ENCODE data around the gene ACBD6. TPM values are rescaled to one million over a fixed set of nuclear protein-coding genes. Genes with fewer than 3 reads are reported as not detected.

ACBD6 gene
- total and polyA plus RNA-seq, 2 experiments from 2014 or later = 27.3 to 44.2 TPM

DNA sequence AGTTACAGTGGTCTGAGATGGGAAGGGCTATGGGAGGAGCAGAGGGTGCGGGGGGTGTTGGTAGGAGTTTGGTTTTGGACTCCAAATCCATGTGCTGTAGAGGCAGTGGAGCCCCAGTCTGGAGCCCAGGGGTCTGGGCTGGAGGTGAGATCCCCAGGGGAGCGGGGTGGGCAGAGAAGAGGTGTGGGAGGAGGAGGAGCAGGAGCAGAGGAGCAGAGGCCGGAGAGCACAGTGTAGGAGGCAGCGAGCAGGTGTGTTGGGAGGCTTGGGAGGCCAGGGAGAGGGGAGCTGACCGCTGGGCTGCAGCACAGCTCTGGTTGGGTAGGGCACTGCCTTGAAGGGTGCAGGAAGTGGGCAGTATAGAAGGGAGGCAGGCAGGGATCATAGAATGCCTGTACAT, 243.4 kb downstream of the ACBD6 start:
- H3K9me2 ChIP-seq (ENCODE audit: insufficient read depth) = no peaks in the 10 kb centered on the region
- H3K4me1 ChIP-seq (ENCODE audit: insufficient read depth) = no peaks in the 10 kb centered on the region
- TF ChIP-seq EZH2 (IDR thresholded peaks at IDR 0.05; ENCODE audit: insufficient read depth, poor library complexity, severe bottlenecking) (no peak), EZH2phosphoT487 (IDR thresholded peaks at IDR 0.05; ENCODE audit: insufficient read depth, low read depth) (no peak)
- no peaks in the 10 kb centered on the region for H3K79me2 ChIP-seq (ENCODE audit: insufficient read depth)
- 57 to 60% methylated on average over 4 to 5 of the region's 5 CpGs for WGBS, 2 experiments (ENCODE audit: low coverage in 1 of 2, low lambda C conversion rate in 2 of 2, missing lambda C conversion rate in 2 of 2)
- no peaks in the 10 kb centered on the region for H3F3A ChIP-seq (ENCODE audit: insufficient read depth)
- H3K4me3 ChIP-seq = no peak overlapping the region
- no peak overlapping the region for H3K27ac ChIP-seq
- no peak overlapping the region for H2AFZ ChIP-seq
- H3K9me3 ChIP-seq (ENCODE audit: low read depth) = no peaks in the 10 kb centered on the region
- DNase-seq = no peak
- in situ Hi-C loops (cut with MboI) = loop anchor here (10.0 kb wide), 1 partner anchor 216 kb away; no protein-coding TSS in a partner anchor
- no peak overlapping the region for H3K9ac ChIP-seq
- H3K36me3 ChIP-seq (ENCODE audit: low read depth) = no peaks in the 10 kb centered on the region
- H3K4me2 ChIP-seq (ENCODE audit: unreplicated experiment) = no peak overlapping the region
- H3K27me3 ChIP-seq (replicated peaks; ENCODE audit: insufficient read depth) = peaks cover 16% of the 10 kb centered on the region
- no peaks in the 10 kb centered on the region for H4K20me1 ChIP-seq (ENCODE audit: insufficient read depth)

DNA sequence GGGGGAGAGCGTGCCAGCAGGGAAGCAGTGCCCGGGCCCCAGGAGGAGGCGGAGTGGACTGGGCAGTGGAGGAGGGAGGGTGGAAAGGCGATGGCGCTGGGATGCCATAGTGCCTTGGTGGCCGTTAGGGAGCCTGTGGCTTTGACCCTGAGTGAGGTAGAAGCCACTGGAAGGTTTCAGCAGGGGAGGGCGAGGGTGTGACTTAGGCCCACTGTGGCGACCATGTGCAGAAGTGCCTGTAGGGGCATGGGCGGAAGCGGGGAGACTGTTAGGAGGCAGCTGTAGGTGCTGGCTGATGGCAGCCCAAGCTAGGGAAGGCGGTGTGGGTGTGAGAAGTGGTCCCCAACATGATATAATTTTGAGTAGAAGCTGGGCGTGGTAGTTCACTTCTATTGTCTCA, 244.1 kb downstream of the ACBD6 start:
- Histone ChIP-seq H3F3A (ENCODE audit: insufficient read depth) (no peaks in the 10 kb centered on the region), H3K27ac (no peak overlapping the region), H3K9me2 (ENCODE audit: insufficient read depth) (no peaks in the 10 kb centered on the region), H3K27me3 (replicated peaks; ENCODE audit: insufficient read depth) (peaks cover 16% of the 10 kb centered on the region), H3K9me3 (ENCODE audit: low read depth) (no peaks in the 10 kb centered on the region), H4K20me1 (ENCODE audit: insufficient read depth) (no peaks in the 10 kb centered on the region), H3K4me3 (no peak overlapping the region), H3K36me3 (ENCODE audit: low read depth) (no peaks in the 10 kb centered on the region), H3K4me1 (ENCODE audit: insufficient read depth) (no peaks in the 10 kb centered on the region), H3K4me2 (ENCODE audit: unreplicated experiment) (no peak overlapping the region), H3K79me2 (ENCODE audit: insufficient read depth) (no peaks in the 10 kb centered on the region), H3K9ac (no peak overlapping the region), H2AFZ (no peak overlapping the region)
- no peak for TF ChIP-seq EZH2 (IDR thresholded peaks at IDR 0.05; ENCODE audit: insufficient read depth, poor library complexity, severe bottlenecking)
- TF ChIP-seq EZH2phosphoT487 (IDR thresholded peaks at IDR 0.05; ENCODE audit: insufficient read depth, low read depth) = no peak
- no peak for DNase-seq
- 67 to 80% methylated on average over 12 of the region's 12 CpGs for WGBS, 2 experiments (ENCODE audit: low coverage in 1 of 2, low lambda C conversion rate in 2 of 2, missing lambda C conversion rate in 2 of 2)
- in situ Hi-C loops (cut with MboI) = loop anchor here (10.0 kb wide), 1 partner anchor 217 kb away; no protein-coding TSS in a partner anchor

DNA sequence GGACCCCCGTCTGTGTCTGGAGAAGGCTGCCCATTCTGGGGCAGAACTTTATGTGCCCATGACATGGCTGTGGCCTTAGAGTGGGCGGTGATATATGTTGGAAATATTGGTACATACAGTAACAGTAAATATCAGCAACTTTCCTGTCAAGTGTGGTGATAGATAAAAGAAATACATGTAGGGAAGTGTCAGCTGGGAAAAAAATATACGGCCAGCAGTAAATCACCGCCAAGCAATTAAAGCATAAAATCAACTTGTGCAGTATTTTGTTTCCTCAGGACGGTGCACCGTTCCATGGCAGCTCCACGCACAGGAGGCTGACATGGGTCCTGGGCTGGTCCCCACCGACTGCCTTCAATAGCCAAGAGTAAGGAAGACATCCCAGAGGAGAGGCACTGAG, 244.9 kb downstream of the ACBD6 start:
- in situ Hi-C loops (cut with MboI) = loop anchor here (10.0 kb wide), 1 partner anchor 217 kb away; no protein-coding TSS in a partner anchor
- Histone ChIP-seq H3K4me3 (no peak overlapping the region), H3K27me3 (replicated peaks; ENCODE audit: insufficient read depth) (peaks cover 14% of the 10 kb centered on the region), H3F3A (ENCODE audit: insufficient read depth) (no peaks in the 10 kb centered on the region), H3K9me2 (ENCODE audit: insufficient read depth) (no peaks in the 10 kb centered on the region), H3K9me3 (ENCODE audit: low read depth) (no peaks in the 10 kb centered on the region), H3K27ac (no peak overlapping the region), H3K36me3 (ENCODE audit: low read depth) (no peaks in the 10 kb centered on the region), H3K9ac (no peak overlapping the region), H3K79me2 (ENCODE audit: insufficient read depth) (no peaks in the 10 kb centered on the region), H4K20me1 (ENCODE audit: insufficient read depth) (no peaks in the 10 kb centered on the region), H3K4me1 (ENCODE audit: insufficient read depth) (no peaks in the 10 kb centered on the region), H3K4me2 (ENCODE audit: unreplicated experiment) (no peak overlapping the region), H2AFZ (no peak overlapping the region)
- no peak for TF ChIP-seq EZH2phosphoT487 (IDR thresholded peaks at IDR 0.05; ENCODE audit: insufficient read depth, low read depth)
- TF ChIP-seq EZH2 (IDR thresholded peaks at IDR 0.05; ENCODE audit: insufficient read depth, poor library complexity, severe bottlenecking) = no peak
- 58 to 64% methylated on average over 8 of the region's 8 CpGs for WGBS, 2 experiments (ENCODE audit: low coverage in 1 of 2, low lambda C conversion rate in 2 of 2, missing lambda C conversion rate in 2 of 2)
- no peak for DNase-seq

DNA sequence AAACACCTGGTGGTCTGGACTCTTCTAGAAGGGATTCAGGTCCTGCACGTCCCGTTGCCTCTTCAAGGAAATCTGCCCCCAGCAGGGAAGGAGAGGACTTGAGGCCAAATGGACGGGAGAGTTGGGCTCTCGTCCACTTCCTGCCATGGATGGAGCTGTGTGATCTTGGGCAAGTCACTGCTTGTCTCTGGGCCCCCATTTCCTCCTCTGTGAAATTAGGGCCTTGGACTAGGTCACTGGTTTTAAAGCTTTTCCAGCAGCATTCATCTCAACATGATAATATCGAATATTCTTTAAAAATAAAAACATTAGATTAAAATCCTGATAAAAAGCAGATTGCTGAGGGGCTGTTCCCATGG, 245.4 kb downstream of the ACBD6 start:
- Histone ChIP-seq H4K20me1 (ENCODE audit: insufficient read depth) (no peaks in the 10 kb centered on the region), H3F3A (ENCODE audit: insufficient read depth) (no peaks in the 10 kb centered on the region), H3K9me2 (ENCODE audit: insufficient read depth) (no peaks in the 10 kb centered on the region), H3K4me3 (no peak overlapping the region), H3K9ac (no peak overlapping the region), H3K27me3 (replicated peaks; ENCODE audit: insufficient read depth) (peaks cover 11% of the 10 kb centered on the region), H3K79me2 (ENCODE audit: insufficient read depth) (no peaks in the 10 kb centered on the region), H3K9me3 (ENCODE audit: low read depth) (no peaks in the 10 kb centered on the region), H3K4me2 (ENCODE audit: unreplicated experiment) (no peak overlapping the region), H3K4me1 (ENCODE audit: insufficient read depth) (no peaks in the 10 kb centered on the region), H3K36me3 (ENCODE audit: low read depth) (no peaks in the 10 kb centered on the region), H3K27ac (no peak overlapping the region), H2AFZ (no peak overlapping the region)
- 49 to 50% methylated on average over 5 of the region's 5 CpGs for WGBS, 2 experiments (ENCODE audit: low coverage in 1 of 2, low lambda C conversion rate in 2 of 2, missing lambda C conversion rate in 2 of 2)
- in situ Hi-C loops (cut with MboI) = loop anchor here (10.0 kb wide), 1 partner anchor 218 kb away; no protein-coding TSS in a partner anchor
- DNase-seq = no peak
- TF ChIP-seq EZH2phosphoT487 (IDR thresholded peaks at IDR 0.05; ENCODE audit: insufficient read depth, low read depth) = no peak
- no peak for TF ChIP-seq EZH2 (IDR thresholded peaks at IDR 0.05; ENCODE audit: insufficient read depth, poor library complexity, severe bottlenecking)

Data from GM23248 (cell line).